PC-3 (cell line): Measurements from ENCODE around the gene PDS5A.

Experiments used
- CTCF ChIP-seq: fragments of 300-600 bp; sonication (generic); conservative IDR thresholded peaks from 2 replicates; pipeline ENCODE4 v1.5.1; 2017; ENCODE audit warnings: antibody characterized with exemption, low read depth, mild to moderate bottlenecking, low read length
- EZH2 ChIP-seq: fragments of 300-600 bp; sonication (generic); IDR thresholded peaks from one replicate; pipeline ENCODE4 v1.6.1; 2017; ENCODE audit warnings: antibody characterized with exemption, mild to moderate bottlenecking, low read length; ENCODE audit not compliant: unreplicated experiment
- EZH2phosphoT487 ChIP-seq: fragments of 300-600 bp; sonication (generic); IDR thresholded peaks from 2 replicates; pipeline ENCODE4 v1.6.1; 2018; ENCODE audit warnings: mild to moderate bottlenecking, antibody characterized with exemption, low read length, borderline replicate concordance

GRCh38 chr4:39852636-39853035 is 125.1 kb downstream of the PDS5A start:
- TF ChIP-seq CTCF (no peak), EZH2 (no peak), EZH2phosphoT487 (no peak)
